Measurements from ENCODE around the gene CLTRN.
"Not testable (repeated sequence)": the region's sequence is repeated elsewhere in the genome, so short reads cannot be mapped to it uniquely, and the experiment has no call there.

Gene CLTRN

GRCh38 chrX:15664487-15665444 lies at the start of gene CLTRN:
Gene CLTRN, minus strand, starts transcription at chrX:15664805. Its CDS starts 30 bp downstream, at chrX:15664775.
- DNase-seq (ENCODE audit: low read depth) = no peak

GRCh38 chrX:15704273-15704672 lies 39.7 kb upstream of the CLTRN start:
- not testable (repeated sequence) for DNase-seq (ENCODE audit: low read depth)

DNA sequence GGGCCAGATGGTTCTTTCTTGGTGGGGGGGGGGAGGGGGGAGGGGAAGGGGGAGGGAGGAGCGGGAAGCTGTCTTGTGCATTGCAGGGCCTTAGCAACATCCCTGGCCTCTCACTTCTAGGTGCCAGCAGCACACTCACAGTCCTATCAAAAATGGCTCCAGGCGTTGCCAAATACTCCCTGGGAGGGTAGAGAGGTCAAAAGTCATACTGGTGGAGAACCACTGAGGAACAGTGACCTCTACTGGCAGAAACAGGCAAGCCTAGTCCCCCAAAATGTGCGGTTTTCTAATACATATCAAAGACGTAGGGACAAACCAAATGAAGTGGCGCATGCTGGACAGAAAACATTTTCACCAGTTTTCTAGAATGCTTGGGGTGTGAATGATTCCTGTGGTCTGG lies 39.2 kb upstream of the CLTRN start:
- not testable (repeated sequence) for DNase-seq (ENCODE audit: low read depth)

DNA sequence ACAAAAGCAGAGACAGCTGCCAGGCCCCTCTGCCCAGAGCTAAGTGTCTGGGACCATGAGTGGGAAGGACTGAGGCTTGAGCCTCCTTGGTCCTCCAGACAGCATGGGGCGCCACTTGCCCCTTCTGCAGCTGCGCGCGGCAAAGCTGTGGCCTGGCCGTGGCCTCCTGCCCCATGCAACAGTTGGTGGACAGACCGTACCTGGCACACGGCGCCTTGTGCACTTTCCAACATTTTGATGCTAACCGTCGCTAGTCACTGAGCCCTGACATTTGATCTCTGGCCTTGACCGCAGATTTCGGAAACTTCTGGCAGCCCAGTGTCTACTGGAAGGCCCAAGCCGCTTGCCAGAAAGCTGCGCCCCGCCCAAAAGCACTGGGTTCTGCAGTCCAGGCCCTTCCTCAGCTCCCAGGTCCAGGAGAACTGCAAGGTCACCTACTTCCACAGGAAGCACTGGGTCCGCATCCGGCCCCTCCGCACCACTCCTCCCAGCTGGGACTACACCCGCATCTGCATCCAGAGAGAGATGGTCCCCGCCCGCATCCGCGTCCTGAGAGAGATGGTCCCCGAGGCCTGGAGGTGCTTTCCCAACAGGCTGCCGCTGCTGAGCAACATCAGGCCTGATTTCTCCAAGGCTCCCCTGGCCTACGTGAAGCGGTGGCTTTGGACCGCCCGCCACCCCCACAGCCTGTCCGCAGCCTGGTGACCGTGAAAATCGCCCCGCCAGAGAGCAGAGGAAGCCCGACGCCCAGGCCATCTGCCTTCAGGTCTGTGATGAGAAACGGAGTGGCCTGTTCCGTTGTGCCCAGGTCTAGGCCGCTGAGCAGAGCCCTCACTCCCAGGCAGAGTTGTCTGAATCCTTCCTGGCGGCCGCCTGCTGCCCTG lies 38.1 kb upstream of the CLTRN start:
- no peak for DNase-seq (ENCODE audit: low read depth)

DNA sequence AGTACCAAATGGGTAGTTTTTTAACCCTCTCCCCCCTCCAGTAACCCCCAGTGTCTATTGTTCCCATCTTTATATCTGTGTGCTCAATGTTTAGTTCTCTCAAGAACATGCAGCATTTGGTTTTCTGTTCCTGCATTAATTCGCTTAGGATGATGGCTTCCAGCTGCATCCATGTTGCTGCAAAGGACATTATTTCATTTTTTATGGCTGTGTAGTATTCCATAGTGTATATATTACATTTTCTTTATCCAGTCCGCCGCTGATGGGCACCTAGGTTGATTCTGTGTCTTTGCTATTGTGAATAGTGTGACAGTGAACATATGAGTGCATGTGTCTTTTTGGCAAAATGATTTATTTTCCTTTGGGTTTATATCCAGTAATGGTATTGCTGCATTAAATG lies 31.9 kb upstream of the CLTRN start:
- DNase-seq (ENCODE audit: low read depth) = no peak

- DNase-seq (ENCODE audit: low read depth) = no peak
Observed at GRCh38 chrX:15694941-15695451, 30.4 kb upstream of the CLTRN start.

- peak; percentile 54 for DNase-seq (ENCODE audit: low read depth)
Observed at GRCh38 chrX:15686818-15687685, 22.4 kb upstream of the CLTRN start.

DNA sequence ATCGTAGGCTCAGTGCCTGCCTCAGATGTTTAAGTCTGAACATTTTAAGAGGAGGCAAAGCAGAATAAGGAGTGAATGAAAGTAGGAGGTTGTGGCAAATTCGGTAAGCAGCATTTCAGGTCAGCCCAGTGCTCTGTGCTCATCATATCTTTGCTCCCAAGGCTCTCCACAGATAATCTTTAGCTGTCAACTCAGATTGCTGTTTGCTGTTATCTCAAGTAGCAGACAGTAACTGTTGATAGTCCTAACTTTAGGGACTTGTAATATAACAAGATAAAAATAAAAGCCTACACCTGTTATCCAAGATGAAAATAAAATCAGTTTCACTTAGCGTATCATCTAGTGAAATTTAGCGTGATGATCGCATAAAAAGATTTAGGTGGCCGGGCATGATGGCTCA lies 18.6 kb upstream of the CLTRN start:
- DNase-seq (ENCODE audit: low read depth) = no peak

- DNase-seq (ENCODE audit: low read depth) = no peak
Observed at GRCh38 chrX:15681433-15681832, 16.8 kb upstream of the CLTRN start.

GRCh38 chrX:15680401-15680800 lies 15.8 kb upstream of the CLTRN start:
- DNase-seq (ENCODE audit: low read depth) = no peak

DNA sequence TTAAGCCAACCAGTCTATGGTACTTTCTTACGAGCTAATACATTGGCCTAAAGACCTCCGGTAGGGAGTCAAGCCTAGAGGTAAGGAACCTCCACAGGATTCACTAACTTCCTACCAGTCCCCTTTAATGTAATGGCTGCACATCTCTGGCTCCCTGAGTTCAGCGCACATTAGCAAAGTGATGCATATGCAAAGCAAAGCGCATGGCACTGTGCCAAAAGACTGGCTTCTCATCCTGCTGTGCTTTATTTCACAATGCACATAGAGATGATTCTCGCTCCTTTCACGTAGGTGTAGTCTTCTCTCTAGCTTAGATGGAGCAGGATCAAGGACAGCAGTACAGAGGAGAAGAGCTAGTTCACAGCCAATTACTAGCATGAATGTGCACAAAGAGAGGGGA lies 14.6 kb upstream of the CLTRN start:
- DNase-seq (ENCODE audit: low read depth) = no peak

DNA sequence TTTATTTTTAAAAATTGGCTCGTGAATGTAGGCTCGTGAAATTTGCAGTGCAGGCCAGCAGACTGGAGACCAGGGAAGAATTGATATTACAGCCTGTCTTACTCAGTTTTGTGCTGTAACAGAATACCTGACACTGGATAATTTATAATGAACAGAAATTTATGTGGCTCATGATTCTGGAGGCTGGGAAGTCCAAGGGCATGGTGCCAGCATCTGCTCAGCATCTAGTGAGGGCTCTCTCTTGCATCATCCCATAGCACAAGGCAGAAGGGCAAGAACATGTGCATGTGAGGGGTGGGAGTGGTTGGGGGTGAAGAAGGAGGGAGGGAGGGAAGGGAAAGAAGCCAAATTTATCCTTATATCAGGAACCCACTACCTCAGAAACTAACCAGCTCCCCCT lies 13.7 kb upstream of the CLTRN start:
- no peak for DNase-seq (ENCODE audit: low read depth)

- DNase-seq (ENCODE audit: low read depth) = no peak
Observed at GRCh38 chrX:15676886-15677285, 12.3 kb upstream of the CLTRN start.

GRCh38 chrX:15675490-15675921 lies 10.9 kb upstream of the CLTRN start:
- DNase-seq (ENCODE audit: low read depth) = peak; percentile 82

DNA sequence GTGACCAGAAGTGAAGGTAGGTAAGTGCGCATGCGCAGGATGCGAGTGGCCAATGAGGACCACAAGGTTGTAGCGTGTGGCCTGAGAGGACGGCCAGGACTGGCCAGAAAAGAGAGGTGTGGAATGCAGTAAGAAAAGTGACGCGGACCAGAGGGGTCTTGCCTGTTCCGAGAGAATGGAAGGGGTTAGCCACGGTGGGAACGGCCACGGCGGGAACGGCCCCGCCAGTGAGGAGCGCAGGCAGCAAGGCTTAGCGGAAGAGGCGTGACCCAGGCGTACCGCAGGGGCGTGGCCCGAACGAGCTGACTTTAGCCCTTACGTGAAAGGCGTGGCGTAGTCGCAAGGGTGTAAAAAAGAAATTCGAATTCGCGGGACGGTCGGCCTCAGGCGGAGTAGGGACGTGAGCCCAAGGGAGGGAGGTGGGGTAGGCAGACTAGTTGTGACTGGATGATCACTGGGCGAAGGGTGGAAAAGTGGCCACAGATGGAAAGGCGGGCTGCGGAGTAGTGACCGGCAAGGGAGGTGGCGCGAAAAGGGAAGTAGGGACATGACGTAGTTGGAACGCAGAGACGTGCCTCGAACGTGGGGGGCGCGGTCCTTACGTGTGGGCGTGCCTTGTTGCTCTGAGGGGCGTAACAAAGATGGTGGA lies 10.4 kb upstream of the CLTRN start:
- DNase-seq (ENCODE audit: low read depth) = peak; percentile 83

- no peak for DNase-seq (ENCODE audit: low read depth)
Observed at GRCh38 chrX:15674514-15674840, 9.9 kb upstream of the CLTRN start.

DNA sequence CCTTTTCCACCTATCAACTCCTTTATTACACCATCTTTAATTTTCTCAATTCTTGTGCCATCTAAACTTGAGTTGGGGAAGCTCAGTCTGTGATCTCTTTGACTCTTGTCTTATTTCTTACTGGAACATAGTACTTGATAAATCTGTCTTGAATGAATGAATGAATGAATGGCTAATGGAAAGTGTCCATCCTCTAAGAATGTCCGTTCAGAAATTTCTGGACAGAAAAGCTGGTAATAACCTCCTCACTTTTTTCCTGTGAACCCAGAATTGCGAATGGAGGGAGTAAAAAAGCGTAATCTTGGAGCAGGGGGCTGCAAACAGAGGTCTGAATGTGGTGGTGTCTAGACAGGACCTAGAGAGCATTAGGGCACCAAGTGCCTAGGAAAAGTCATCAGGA lies 9.4 kb upstream of the CLTRN start:
- DNase-seq (ENCODE audit: low read depth) = no peak

- no peak for DNase-seq (ENCODE audit: low read depth)
Observed at GRCh38 chrX:15672881-15673280, 8.3 kb upstream of the CLTRN start.

GRCh38 chrX:15663439-15663838 lies 1.2 kb downstream of the CLTRN start:
- no peak for DNase-seq (ENCODE audit: low read depth)

DNA sequence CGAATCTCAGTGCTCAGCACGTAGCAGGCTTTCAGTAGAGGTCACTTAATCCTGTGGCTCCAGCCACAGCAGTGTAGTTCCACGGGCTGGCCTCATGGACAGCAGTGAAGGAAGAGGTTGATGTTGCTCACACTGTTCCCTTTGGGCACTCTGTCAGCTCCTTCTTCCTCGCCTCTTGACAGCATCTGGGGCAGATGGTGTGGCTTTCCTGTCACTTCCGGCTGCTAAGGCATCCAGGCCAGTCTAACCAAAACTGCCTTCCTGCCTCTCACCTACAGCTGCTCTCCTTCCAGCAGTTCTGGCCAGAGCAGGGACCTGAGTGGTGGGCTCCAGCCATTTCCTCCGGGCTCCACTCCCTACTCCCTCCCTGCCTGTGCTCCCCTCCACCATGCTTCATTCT lies 9.8 kb downstream of the CLTRN start:
- not testable (repeated sequence) for DNase-seq (ENCODE audit: low read depth)

GRCh38 chrX:15653961-15654360 lies 10.6 kb downstream of the CLTRN start:
- no peak for DNase-seq (ENCODE audit: low read depth)

Measured in activated gamma-delta T cell treated with anti-CD3 and anti-CD28 coated beads, Interleukin-2, amount 50 U/mL, for 16 hours (primary cell).